Esophagus squamous epithelium (tissue), 5 donors: Measurements from ENCODE around the gene PARP12. TPM values are rescaled to one million over a fixed set of nuclear protein-coding genes. Genes with fewer than 3 reads are reported as not detected.

Experiments
- DNase-seq: peaks from one replicate; lab custom pipeline; 2025; lab: John Stamatoyannopoulos, UW
- H3K27ac ChIP-seq, 4 donors: fragments of 200-600 bp; sonication (generic); one replicate each; pipeline ENCODE4 v1.5.1; 2016 to 2019; ENCODE audit warnings: mild to moderate bottlenecking in 1 of 4
- H3K27me3 ChIP-seq, 4 donors: fragments of 200-600 bp; sonication (generic); 1 replicate in 3 of 4; 2 replicates in 1 of 4; pipeline versions ENCODE4 v1.5.1 to v1.6.0; 2017 to 2021; ENCODE audit warnings: antibody characterized with exemption in 1 of 4
- H3K36me3 ChIP-seq, 3 donors: fragments of 200-600 bp; sonication (generic); one replicate each; pipeline ENCODE4 v1.5.1; 2016 to 2019
- H3K4me1 ChIP-seq, 3 donors: fragments of 200-600 bp; sonication (generic); one replicate each; pipeline ENCODE4 v1.5.1; 2017 to 2019
- H3K4me3 ChIP-seq, 4 donors: fragments of 200-600 bp; sonication (generic); 1 replicate in 3 of 4; 2 replicates in 1 of 4; pipeline ENCODE4 v1.5.1; 2016 to 2019; ENCODE audit warnings: mild to moderate bottlenecking in 2 of 4, moderate library complexity in 1 of 4
- H3K9me3 ChIP-seq, 3 donors: fragments of 200-600 bp; sonication (generic); one replicate each; pipeline ENCODE4 v1.5.1; 2016 to 2019
- POLR2A ChIP-seq, 4 donors: fragments of 450-650 bp; IDR thresholded peaks; one replicate each; pipeline ENCODE4 v1.6.1; 2017; ENCODE audit warnings: antibody characterized with exemption in 4 of 4, mild to moderate bottlenecking in 4 of 4, moderate library complexity in 3 of 4
- WGBS, 2 donors: methylation state at CpG; one replicate each; pipeline ENCODE4 v1.1.5; 2018; 5-methylcytosine and 5-hydroxymethylcytosine counted together
- intact Hi-C: fragments of 100-400 bp; cut with DNase I; formaldehyde crosslinking; loops from one replicate; pipeline ENCODE4 v1.15.0; 2022
- total RNA-seq, 4 donors: library from RNA; depleted of rRNA; stranded (reverse); fragments of >200 nt; gene quantifications; one replicate each; pipeline ENCODE4 v1.1.0, GENCODE V29; 2016
- TF ChIP-seq, protein P1 (sequence below), 6 experiments: fragments of 450-650 bp in 4 of 6; fragments of 200-600 bp in 2 of 6; sonication (generic) in 2 of 6; IDR thresholded peaks; one replicate each; pipeline ENCODE4 v1.5.1; 2016 to 2019; ENCODE audit warnings: antibody characterized with exemption in 6 of 6, mild to moderate bottlenecking in 4 of 6, moderate library complexity in 4 of 6
- donor health status: DM: yes; HTN: yes; CAD: no.

PARP12 gene
- total RNA-seq, 4 donors from 2014 or later: 17.0 to 28.6 (median 22.1) TPM

DNA sequence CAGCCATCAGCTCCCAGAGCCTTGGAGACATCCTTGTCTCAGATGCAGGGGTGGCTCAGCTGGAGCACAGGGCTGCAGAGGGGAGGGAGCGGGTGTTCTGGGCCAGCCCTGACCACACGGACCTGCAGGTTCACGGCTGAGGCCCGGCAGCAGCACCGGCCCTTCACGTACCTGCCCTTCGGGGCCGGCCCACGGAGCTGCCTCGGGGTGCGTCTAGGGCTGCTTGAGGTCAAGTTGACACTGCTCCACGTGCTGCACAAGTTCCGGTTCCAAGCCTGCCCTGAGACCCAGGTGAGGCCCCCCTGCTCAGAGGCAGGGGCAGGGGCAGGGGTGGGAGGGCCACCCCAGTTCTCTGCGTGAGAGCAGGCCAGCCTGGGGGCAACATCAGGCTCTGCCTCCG lies 45.2 kb downstream of the PARP12 start:
- Histone ChIP-seq H3K9me3 (no peaks in the 10 kb centered on the region), H3K36me3 (peaks cover 0 to 5% (median 0%) of the 10 kb centered on the region in 3 donors), H3K4me3 (no peak overlapping the region), H3K27ac (no peak overlapping the region), H3K27me3 (no peaks in the 10 kb centered on the region), H3K4me1 (no peaks in the 10 kb centered on the region)
- TF ChIP-seq, protein P1, sequence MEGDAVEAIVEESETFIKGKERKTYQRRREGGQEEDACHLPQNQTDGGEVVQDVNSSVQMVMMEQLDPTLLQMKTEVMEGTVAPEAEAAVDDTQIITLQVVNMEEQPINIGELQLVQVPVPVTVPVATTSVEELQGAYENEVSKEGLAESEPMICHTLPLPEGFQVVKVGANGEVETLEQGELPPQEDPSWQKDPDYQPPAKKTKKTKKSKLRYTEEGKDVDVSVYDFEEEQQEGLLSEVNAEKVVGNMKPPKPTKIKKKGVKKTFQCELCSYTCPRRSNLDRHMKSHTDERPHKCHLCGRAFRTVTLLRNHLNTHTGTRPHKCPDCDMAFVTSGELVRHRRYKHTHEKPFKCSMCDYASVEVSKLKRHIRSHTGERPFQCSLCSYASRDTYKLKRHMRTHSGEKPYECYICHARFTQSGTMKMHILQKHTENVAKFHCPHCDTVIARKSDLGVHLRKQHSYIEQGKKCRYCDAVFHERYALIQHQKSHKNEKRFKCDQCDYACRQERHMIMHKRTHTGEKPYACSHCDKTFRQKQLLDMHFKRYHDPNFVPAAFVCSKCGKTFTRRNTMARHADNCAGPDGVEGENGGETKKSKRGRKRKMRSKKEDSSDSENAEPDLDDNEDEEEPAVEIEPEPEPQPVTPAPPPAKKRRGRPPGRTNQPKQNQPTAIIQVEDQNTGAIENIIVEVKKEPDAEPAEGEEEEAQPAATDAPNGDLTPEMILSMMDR (IDR thresholded peaks at IDR 0.05): no peak
- no peak for TF ChIP-seq POLR2A (IDR thresholded peaks at IDR 0.05)
- 75 to 80% methylated on average over 2 of the region's 15 CpGs for WGBS, 2 donors
- intact Hi-C loops: loop anchor here (10.0 kb wide), 1 partner anchor 317 kb away; no protein-coding TSS in a partner anchor
- DNase-seq: no peak

- peaks cover 0 to 2% (median 0%) of the 10 kb centered on the region in 4 donors for H3K27me3 ChIP-seq
- intact Hi-C loops: loop anchor here (10.0 kb wide), 1 partner anchor 318 kb away; no protein-coding TSS in a partner anchor
- no peaks in the 10 kb centered on the region for H3K9me3 ChIP-seq
- no peaks in the 10 kb centered on the region for H3K36me3 ChIP-seq
- no peak for DNase-seq
- 74% methylated on average over 5 of the region's 7 CpGs; no CpG with 5 or more reads in 1 of the 2 donors for WGBS, 2 donors
- no peak overlapping the region for H3K4me3 ChIP-seq
- H3K27ac ChIP-seq: no peak overlapping the region
- TF ChIP-seq, protein P1 (IDR thresholded peaks at IDR 0.05): no peak
- TF ChIP-seq POLR2A (IDR thresholded peaks at IDR 0.05): no peak
- no peaks in the 10 kb centered on the region for H3K4me1 ChIP-seq
Measured at GRCh38 chr7:140017034-140017433, 45.7 kb downstream of the PARP12 start.

- Histone ChIP-seq H3K36me3 (no peaks in the 10 kb centered on the region), H3K27me3 (peaks cover 0 to 3% (median 0%) of the 10 kb centered on the region in 4 donors), H3K9me3 (no peaks in the 10 kb centered on the region), H3K4me3 (no peak overlapping the region), H3K27ac (no peak overlapping the region), H3K4me1 (no peaks in the 10 kb centered on the region)
- TF ChIP-seq POLR2A (IDR thresholded peaks at IDR 0.05): no peak
- TF ChIP-seq, protein P1 (IDR thresholded peaks at IDR 0.05): no peak
- 71 to 79% methylated on average over 2 to 6 of the region's 9 CpGs for WGBS, 2 donors
- DNase-seq: no peak
- intact Hi-C loops: loop anchor here (10.0 kb wide), 1 partner anchor 318 kb away; no protein-coding TSS in a partner anchor
Measured at GRCh38 chr7:140016540-140016939, 46.2 kb downstream of the PARP12 start.

DNA sequence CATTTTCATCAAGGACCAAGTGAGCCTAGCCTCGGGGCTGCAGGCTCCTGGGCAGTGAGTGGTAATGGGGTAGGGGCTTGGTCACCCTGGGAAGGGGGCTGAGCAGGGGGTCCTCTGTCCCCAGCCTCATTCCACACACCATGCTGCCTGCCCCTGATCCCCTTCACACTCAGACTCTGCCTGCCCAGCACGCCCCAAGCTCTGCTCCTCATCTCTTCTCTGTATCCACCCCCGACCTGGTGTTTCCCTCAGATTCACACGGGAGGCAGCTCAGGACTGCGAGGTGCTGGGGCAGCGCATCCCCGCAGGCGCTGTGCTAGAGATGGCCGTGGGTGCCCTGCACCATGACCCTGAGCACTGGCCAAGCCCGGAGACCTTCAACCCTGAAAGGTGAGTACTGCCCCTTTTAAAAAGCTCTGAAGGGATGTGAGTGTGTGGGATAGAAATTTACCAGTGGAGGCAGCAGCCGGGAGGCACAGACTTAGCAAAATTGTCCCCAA lies 47.2 kb downstream of the PARP12 start:
- TF ChIP-seq POLR2A (IDR thresholded peaks at IDR 0.05): no peak
- TF ChIP-seq, protein P1 (IDR thresholded peaks at IDR 0.05): no peak
- Histone ChIP-seq H3K4me1 (no peaks in the 10 kb centered on the region), H3K27me3 (peaks cover 0 to 3% (median 0%) of the 10 kb centered on the region in 4 donors), H3K27ac (no peak overlapping the region), H3K4me3 (no peak overlapping the region), H3K9me3 (no peaks in the 10 kb centered on the region), H3K36me3 (no peaks in the 10 kb centered on the region)
- no peak for DNase-seq
- WGBS, 2 donors: 88 to 94% methylated on average over 3 to 6 of the region's 11 CpGs
- intact Hi-C loops: loop anchor here (10.0 kb wide), 1 partner anchor 319 kb away; no protein-coding TSS in a partner anchor

GRCh38 chr7:140014123-140014522 lies 48.6 kb downstream of the PARP12 start:
- no peaks in the 10 kb centered on the region for H3K36me3 ChIP-seq
- no peak for DNase-seq

More at GRCh38 chr7:140014123-140014522, 48.6 kb downstream of the PARP12 start:
- H3K4me3 ChIP-seq: no peak overlapping the region
- peaks cover 0 to 3% (median 0%) of the 10 kb centered on the region in 4 donors for H3K27me3 ChIP-seq
- H3K4me1 ChIP-seq: no peaks in the 10 kb centered on the region
- TF ChIP-seq POLR2A (IDR thresholded peaks at IDR 0.05): no peak
- TF ChIP-seq, protein P1 (IDR thresholded peaks at IDR 0.05): no peak
- H3K9me3 ChIP-seq: no peaks in the 10 kb centered on the region
- no peak overlapping the region for H3K27ac ChIP-seq
- intact Hi-C loops: loop anchor here (10.0 kb wide), 1 partner anchor 321 kb away; no protein-coding TSS in a partner anchor
- WGBS, 2 donors: 87 to 91% methylated on average over 10 of the region's 10 CpGs
